HepG2 (cell line): ENCODE data around the gene CSDE1. TPM values are rescaled to one million over a fixed set of nuclear protein-coding genes. Genes with fewer than 3 reads are reported as not detected.
A peak's percentile ranks its signal among the peaks of the same experiment; 100 is the strongest.

ENCODE experiments used
- ATAC-seq: fragments of 200-7000 bp; cut with Tn5 transposase; 3 replicates; pipeline ENCODE4 v1.9.1; 2020; ENCODE audit warnings: mild to moderate bottlenecking, moderate library complexity
- BruUV-seq: library from RNA; stranded (reverse); fragments of 400-500 nt; replicated peaks from 2 replicates; lab custom pipeline; 2021; lab: Mats Ljungman, UMichigan
- CTCF ChIA-PET: fragments of 300-600 bp; formaldehyde crosslinking; extraction: SDS; loops from one replicate; lab custom pipeline; 2021; ENCODE audit warnings: low total read pairs, inconsistent platforms, low intra/inter-chr PET ratio; lab: Yijun Ruan, JAX
- POLR2A ChIA-PET: fragments of 350-600 bp; sonication (Branson Sonifier 250); formaldehyde crosslinking; loops from one replicate; lab custom pipeline; 2020; ENCODE audit warnings: antibody characterized with exemption, inconsistent platforms; lab: Yijun Ruan, JAX
- DNase-seq: peaks from one replicate; pipeline ENCODE4 v3.0.0-alpha.2; 2015; ENCODE audit warnings: low spot score
- FAIRE-seq: peaks from 3 replicates; lab custom pipeline; 2011; peaks lifted over from hg19 to GRCh38; lab: Jason Lieb, UNC
- H2AFZ ChIP-seq: one replicate; pipeline ENCODE4 v1.6.1; 2011; ENCODE audit warnings: low read length, inconsistent platforms
- H3K27ac ChIP-seq: fragments of 300-600 bp; 3 replicates; pipeline ENCODE4 v1.8.0; 2011; ENCODE audit warnings: mixed run types, mild to moderate bottlenecking, mixed read lengths, low read length, inconsistent platforms; ENCODE audit not compliant: insufficient read depth; ENCODE audit errors: extremely low read length
- H3K27me3 ChIP-seq, 2 experiments: fragments of 200-600 bp in 1 of 2; 2 replicates in 1 of 2; 3 replicates in 1 of 2; pipeline versions ENCODE4 v1.6.0 to v1.8.0; 2011; ENCODE audit warnings: low read length in 2 of 2, mild to moderate bottlenecking in 2 of 2, moderate library complexity in 2 of 2, inconsistent platforms in 1 of 2; ENCODE audit not compliant: insufficient read depth in 2 of 2, control insufficient read depth in 1 of 2
- H3K36me3 ChIP-seq, 2 experiments: fragments of 200-600 bp in 1 of 2; replicated peaks in 1 of 2; 2 replicates in 1 of 2; 3 replicates in 1 of 2; pipeline versions ENCODE4 v1.5.1 to v1.8.0; 2011; ENCODE audit warnings: low read length in 2 of 2, inconsistent platforms in 1 of 2; ENCODE audit not compliant: insufficient read depth in 2 of 2, control insufficient read depth in 1 of 2
- H3K4me1 ChIP-seq: 2 replicates; pipeline ENCODE4 v1.5.1; 2012; ENCODE audit warnings: low read length, inconsistent platforms; ENCODE audit not compliant: insufficient read depth
- H3K4me2 ChIP-seq: 2 replicates; pipeline ENCODE4 v1.6.0; 2011; ENCODE audit warnings: low read depth, low read length, inconsistent platforms
- H3K4me3 ChIP-seq, 3 experiments: fragments of 200-600 bp in 1 of 3; sonication (generic), shearing (Covaris generic) in 1 of 3; replicated peaks in 1 of 3; 2 replicates each; pipeline ENCODE4 v1.5.1; 2011 to 2016; ENCODE audit warnings: low read length in 3 of 3, inconsistent platforms in 2 of 3, low read depth in 2 of 3, mild to moderate bottlenecking in 2 of 3, control low read depth in 1 of 3, mixed read lengths in 1 of 3; ENCODE audit not compliant: insufficient read depth in 1 of 3
- H3K79me2 ChIP-seq: one replicate; pipeline ENCODE4 v1.6.1; 2011; ENCODE audit warnings: low read length, inconsistent platforms; ENCODE audit not compliant: insufficient read depth
- H3K9ac ChIP-seq: 2 replicates; pipeline ENCODE4 v1.6.0; 2011; ENCODE audit warnings: mild to moderate bottlenecking, low read depth, low read length, inconsistent platforms; ENCODE audit not compliant: insufficient read depth
- H3K9me3 ChIP-seq: 2 replicates; pipeline ENCODE4 v1.5.1; 2012; ENCODE audit warnings: mild to moderate bottlenecking, low read length
- H4K20me1 ChIP-seq: 2 replicates; pipeline ENCODE4 v1.6.0; 2011; ENCODE audit warnings: inconsistent platforms, mild to moderate bottlenecking, low read length, moderate library complexity; ENCODE audit not compliant: insufficient read depth
- BCL6 ChIP-seq: IDR thresholded peaks from 2 replicates; pipeline ENCODE4 v1.6.1; 2016; ENCODE audit warnings: missing genetic modification reagents, missing compliant biosample characterization
- DPF2 ChIP-seq: sonication (generic); formaldehyde crosslinking; IDR thresholded peaks from 2 replicates; pipeline ENCODE4 v1.4.0; 2020; ENCODE audit warnings: mild to moderate bottlenecking, low read depth, missing genetic modification reagents, borderline replicate concordance
- FOXP1 ChIP-seq, 2 experiments: fragments of 450-650 bp in 1 of 2; IDR thresholded peaks; 2 replicates each; pipeline ENCODE4 v1.6.1; 2017 to 2018; ENCODE audit warnings: antibody characterized with exemption in 1 of 2
- MIER2 ChIP-seq: IDR thresholded peaks from 2 replicates; pipeline ENCODE4 v1.6.1; 2016; ENCODE audit warnings: missing biosample characterization, missing genetic modification reagents
- NBN ChIP-seq: fragments of 450-650 bp; conservative IDR thresholded peaks from 2 replicates; pipeline ENCODE4 v1.6.1; 2017
- ZNF121 ChIP-seq: sonication (generic); formaldehyde crosslinking; IDR thresholded peaks from 2 replicates; pipeline ENCODE4 v1.5.0; 2020; ENCODE audit warnings: mild to moderate bottlenecking, missing genetic modification reagents
- ZNF496 ChIP-seq: sonication (generic); formaldehyde crosslinking; IDR thresholded peaks from 2 replicates; pipeline ENCODE4 v1.8.1; 2023; ENCODE audit warnings: mild to moderate bottlenecking, moderate library complexity, missing genetic modification reagents; ENCODE audit not compliant: insufficient replicate concordance
- WGBS: methylation state at CpG from one replicate; pipeline ENCODE4 v1.1.6; 2017; ENCODE audit warnings: low lambda C conversion rate; 5-methylcytosine and 5-hydroxymethylcytosine counted together
- in situ Hi-C: cut with HindIII; loops from 2 replicates; pipeline ENCODE4 v1.10.0; 2017; ENCODE audit warnings: low pct_unique_long_range_greater_than_20kb; ENCODE audit not compliant: extremely low pct_ligation_motif_present
- intact Hi-C: fragments of 100-400 bp; cut with micrococcal nuclease; formaldehyde crosslinking; loops from one replicate; pipeline ENCODE4 v1.10.0; 2022; ENCODE audit not compliant: unreplicated experiment
- polyA plus RNA-seq, 8 experiments: library from polyadenylated mRNA; depleted of rRNA in 3 of 8; stranded (reverse) in 7 of 8; unstranded in 1 of 8; fragments of >200 nt; fragmentation: Illumina TruSeq in 4 of 8; extraction: Trizol in 4 of 8; gene quantifications; 2 replicates each; pipeline versions ENCODE4 v1.2.1 to v1.2.3, GENCODE V29; 2011 to 2016; ENCODE audit warnings: low read depth in 4 of 8, missing spikeins in 1 of 8, mixed read lengths in 1 of 8; ENCODE audit not compliant: insufficient read depth in 1 of 8
- total RNA-seq, 5 experiments: library from RNA; depleted of rRNA; stranded (reverse); fragments of >200 nt; fragmentation: Illumina TruSeq; extraction: Trizol; gene quantifications; 2 replicates each; pipeline ENCODE4 v1.2.3, GENCODE V29; 2016; ENCODE audit warnings: low read depth in 1 of 5

The CSDE1 gene
- total and polyA plus RNA-seq, 2 of the 13 experiments (the other 11 are each of a cell fraction or from before 2014, with no cell fraction given): 150 to 313 TPM

DNA sequence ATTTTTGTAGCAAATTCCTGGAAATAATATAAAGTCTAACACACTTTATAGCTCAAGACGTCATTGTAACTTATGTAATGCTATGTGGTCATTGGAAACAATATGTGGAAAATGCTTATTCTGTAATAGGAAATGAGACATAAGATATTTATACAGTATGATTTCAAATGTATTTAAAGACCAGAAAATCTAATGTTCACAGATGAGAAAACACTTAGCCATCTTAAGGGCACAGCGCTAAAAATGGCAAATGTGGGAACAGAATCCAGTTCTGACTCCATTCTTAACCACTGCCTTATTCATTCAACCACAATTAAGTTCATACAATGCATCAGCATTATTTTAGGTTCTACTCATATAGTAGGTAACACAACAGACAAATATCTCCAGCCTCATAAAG, 12.5 kb downstream of the CSDE1 start:
- POLR2A ChIA-PET: no interaction called here

DNA sequence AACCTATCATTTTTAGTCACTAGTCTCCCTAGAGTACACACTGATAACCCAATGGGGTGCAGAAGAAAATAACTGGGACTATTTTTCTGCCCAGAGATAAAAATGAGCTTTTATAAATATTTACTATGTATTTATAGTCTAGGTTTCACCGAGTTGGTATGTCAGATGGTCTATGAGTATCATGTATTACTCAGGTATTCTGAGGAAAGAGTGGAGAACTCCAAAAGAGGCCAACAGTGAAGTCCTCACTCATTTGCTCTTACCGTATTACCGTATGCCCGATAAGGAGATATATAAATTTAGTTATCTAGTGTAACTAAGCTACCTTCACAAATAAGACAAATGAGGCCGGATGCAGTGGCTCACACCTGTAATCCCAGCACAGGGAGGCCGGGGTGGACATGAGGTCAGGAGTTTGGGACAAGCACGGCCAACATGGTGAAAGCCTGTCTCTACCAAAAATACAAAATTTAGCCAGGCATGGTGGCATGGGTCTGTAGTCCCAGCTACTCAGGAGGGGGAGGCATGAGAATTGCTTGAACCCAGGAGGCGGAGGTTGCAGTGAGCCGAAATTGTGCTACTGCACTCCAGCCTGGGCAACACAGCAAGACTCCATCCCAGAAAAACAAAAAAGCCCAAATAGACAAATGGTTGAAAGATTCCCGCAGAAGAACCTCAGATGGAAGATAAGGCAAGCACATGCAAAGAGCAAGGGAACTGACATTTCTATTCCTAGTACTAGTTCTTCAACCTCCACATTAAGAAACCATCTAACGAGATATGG, 15.6 kb downstream of the CSDE1 start:
- POLR2A ChIA-PET: no interaction called here
- H3K79me2 ChIP-seq: peaks cover 91% of the 10 kb centered on the region
- H4K20me1 ChIP-seq: peaks cover 33% of the 10 kb centered on the region
- no peaks in the 10 kb centered on the region for H3K9me3 ChIP-seq
- H3K27ac ChIP-seq: no peak overlapping the region
- no peak overlapping the region for H3K9ac ChIP-seq
- no TSS peak for BruUV-seq
- no peak for ATAC-seq
- in situ Hi-C loops: no loop called here
- no peak overlapping the region for H3K4me3 ChIP-seq
- no peak overlapping the region for H3K4me2 ChIP-seq
- FAIRE-seq: peak; percentile 12
- 97% methylated on average over 11 of the region's 11 CpGs for WGBS
- no peaks in the 10 kb centered on the region; a peak in 1 of 5 replicates for H3K27me3 ChIP-seq
- CTCF ChIA-PET: no interaction called here
- peaks cover 17% of the 10 kb centered on the region for H3K4me1 ChIP-seq
- peak; percentile 47 for TF ChIP-seq ZNF121 (CRISPR knock-in tag)
- TF ChIP-seq NBN: no peak
- TF ChIP-seq, all 625 proteins: peak for 1
- no peak for DNase-seq
- no peak overlapping the region for H2AFZ ChIP-seq
- H3K36me3 ChIP-seq: peaks cover 12 to 70% of the 10 kb centered on the region in 2 experiments
- intact Hi-C loops: no loop called here

More for the DNA sequence above, 12.5 kb downstream of the CSDE1 start:
- Histone ChIP-seq H2AFZ (no peak overlapping the region), H3K27me3 (no peaks in the 10 kb centered on the region), H3K4me2 (no peak overlapping the region), H3K79me2 (peaks cover 100% of the 10 kb centered on the region), H3K9ac (no peak overlapping the region), H4K20me1 (peaks cover 52% of the 10 kb centered on the region), H3K4me3 (no peak overlapping the region), H3K9me3 (no peaks in the 10 kb centered on the region), H3K27ac (no peak overlapping the region), H3K4me1 (no peaks in the 10 kb centered on the region), H3K36me3 (peaks cover 11 to 83% of the 10 kb centered on the region in 2 experiments)
- FAIRE-seq: no peak
- no peak for DNase-seq
- in situ Hi-C loops (no loop called here), intact Hi-C loops (no loop called here)
- no peak for TF ChIP-seq FOXP1 (IDR thresholded peaks at IDR 0.05)
- no peak for TF ChIP-seq FOXP1 (CRISPR knock-in tag; IDR thresholded peaks at IDR 0.05)
- TF ChIP-seq MIER2 (CRISPR knock-in tag): no peak
- TF ChIP-seq ZNF496: no peak
- TF ChIP-seq BCL6 (CRISPR knock-in tag): no peak
- no peak for TF ChIP-seq DPF2 (CRISPR knock-in tag)
- no peak for ATAC-seq
- no TSS peak for BruUV-seq
- WGBS: 100% methylated on average over 2 of the region's 2 CpGs
- CTCF ChIA-PET: no interaction called here
